ENCODE measurements around the gene FICD. TPM values are rescaled to one million over a fixed set of nuclear protein-coding genes. Genes with fewer than 3 reads are reported as not detected.

The FICD gene
- total RNA-seq, 6 donors from 2014 or later, result 6.5 to 15.3 (median 12.2) TPM

GRCh38 chr12:108518101-108518715 lies 3.1 kb downstream of the FICD start:
- no peaks in the 10 kb centered on the region for H3K27me3 ChIP-seq
- no peak for ATAC-seq (ENCODE audit: low FRiP score in 2 of 2)
- no peak overlapping the region for H3K4me3 ChIP-seq
- WGBS, 2 donors, result 94 to 97% methylated on average over 14 to 24 of the region's 24 CpGs
- H3K9me3 ChIP-seq, result no peaks in the 10 kb centered on the region
- TF ChIP-seq POLR2A (IDR thresholded peaks at IDR 0.05), result no peak
- TF ChIP-seq EP300 (IDR thresholded peaks at IDR 0.05), result no peak
- TF ChIP-seq, protein P1, sequence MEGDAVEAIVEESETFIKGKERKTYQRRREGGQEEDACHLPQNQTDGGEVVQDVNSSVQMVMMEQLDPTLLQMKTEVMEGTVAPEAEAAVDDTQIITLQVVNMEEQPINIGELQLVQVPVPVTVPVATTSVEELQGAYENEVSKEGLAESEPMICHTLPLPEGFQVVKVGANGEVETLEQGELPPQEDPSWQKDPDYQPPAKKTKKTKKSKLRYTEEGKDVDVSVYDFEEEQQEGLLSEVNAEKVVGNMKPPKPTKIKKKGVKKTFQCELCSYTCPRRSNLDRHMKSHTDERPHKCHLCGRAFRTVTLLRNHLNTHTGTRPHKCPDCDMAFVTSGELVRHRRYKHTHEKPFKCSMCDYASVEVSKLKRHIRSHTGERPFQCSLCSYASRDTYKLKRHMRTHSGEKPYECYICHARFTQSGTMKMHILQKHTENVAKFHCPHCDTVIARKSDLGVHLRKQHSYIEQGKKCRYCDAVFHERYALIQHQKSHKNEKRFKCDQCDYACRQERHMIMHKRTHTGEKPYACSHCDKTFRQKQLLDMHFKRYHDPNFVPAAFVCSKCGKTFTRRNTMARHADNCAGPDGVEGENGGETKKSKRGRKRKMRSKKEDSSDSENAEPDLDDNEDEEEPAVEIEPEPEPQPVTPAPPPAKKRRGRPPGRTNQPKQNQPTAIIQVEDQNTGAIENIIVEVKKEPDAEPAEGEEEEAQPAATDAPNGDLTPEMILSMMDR (IDR thresholded peaks at IDR 0.05), result no peak
- no peak for DNase-seq
- peaks cover 23 to 66% (median 54%) of the 10 kb centered on the region in 4 donors for H3K36me3 ChIP-seq
- H3K4me1 ChIP-seq, result peaks cover 8 to 23% (median 15%) of the 10 kb centered on the region in 4 donors
- H3K27ac ChIP-seq, result no peak overlapping the region

- peaks cover 8 to 23% (median 15%) of the 10 kb centered on the region in 4 donors for H3K4me1 ChIP-seq
- DNase-seq (peak in 1 of 2 donors; percentile 71), ATAC-seq (ENCODE audit: low FRiP score in 2 of 2) (no peak)
- TF ChIP-seq, protein P1 (IDR thresholded peaks at IDR 0.05), result no peak
- TF ChIP-seq POLR2A (IDR thresholded peaks at IDR 0.05), result no peak
- TF ChIP-seq EP300 (IDR thresholded peaks at IDR 0.05), result no peak
- no peak for TF ChIP-seq POLR2AphosphoS5 (IDR thresholded peaks at IDR 0.05)
- no peaks in the 10 kb centered on the region for H3K9me3 ChIP-seq
- no peak overlapping the region for H3K4me3 ChIP-seq
- H3K36me3 ChIP-seq, result peaks cover 30 to 73% (median 61%) of the 10 kb centered on the region in 4 donors
- no peak overlapping the region for H3K27ac ChIP-seq
- WGBS, 2 donors, result 95% methylated on average over 38 to 39 of the region's 39 CpGs
- no peaks in the 10 kb centered on the region for H3K27me3 ChIP-seq
Measured at GRCh38 chr12:108518716-108519496, 3.8 kb downstream of the FICD start.

GRCh38 chr12:108519558-108519957 lies 4.5 kb downstream of the FICD start:
- H3K4me3 ChIP-seq, result no peak overlapping the region
- H3K9me3 ChIP-seq, result no peaks in the 10 kb centered on the region
- no peak overlapping the region for H3K27ac ChIP-seq
- ATAC-seq (ENCODE audit: low FRiP score in 2 of 2), result no peak
- H3K4me1 ChIP-seq, result peaks cover 7 to 20% (median 13%) of the 10 kb centered on the region in 4 donors
- H3K36me3 ChIP-seq, result peaks cover 34 to 80% (median 67%) of the 10 kb centered on the region in 4 donors
- no peak for TF ChIP-seq EP300 (IDR thresholded peaks at IDR 0.05)
- no peak for TF ChIP-seq POLR2AphosphoS5 (IDR thresholded peaks at IDR 0.05)
- TF ChIP-seq, protein P1 (IDR thresholded peaks at IDR 0.05), result no peak
- no peak for TF ChIP-seq POLR2A (IDR thresholded peaks at IDR 0.05)
- DNase-seq, result no peak
- 59 to 62% methylated on average over 4 of the region's 4 CpGs for WGBS, 2 donors
- H3K27me3 ChIP-seq, result no peaks in the 10 kb centered on the region

GRCh38 chr12:108523365-108523764 lies 8.3 kb downstream of the FICD start:
- Histone ChIP-seq H3K9me3 (no peaks in the 10 kb centered on the region), H3K4me3 (no peak overlapping the region), H3K36me3 (peaks cover 61 to 100% (median 96%) of the 10 kb centered on the region in 4 donors), H3K27me3 (no peaks in the 10 kb centered on the region), H3K27ac (no peak overlapping the region), H3K4me1 (no peaks in the 10 kb centered on the region)
- DNase-seq, result peak in 1 of 2 donors; percentile 53
- 86 to 90% methylated on average over 12 to 14 of the region's 14 CpGs for WGBS, 2 donors
- no peak for ATAC-seq (ENCODE audit: low FRiP score in 2 of 2)
- TF ChIP-seq EP300 (IDR thresholded peaks at IDR 0.05), result no peak
- no peak for TF ChIP-seq POLR2AphosphoS5 (IDR thresholded peaks at IDR 0.05)
- TF ChIP-seq, protein P1 (IDR thresholded peaks at IDR 0.05), result no peak
- no peak for TF ChIP-seq POLR2A (IDR thresholded peaks at IDR 0.05)

Measured in upper lobe of left lung (tissue), 6 donors.